Esophagus muscularis mucosa (tissue), 3 donors: Measurements from ENCODE around the gene GAB1.

Experiments used
- POLR2A ChIP-seq: fragments of 450-650 bp; IDR thresholded peaks from one replicate; pipeline ENCODE4 v1.6.1; 2017; ENCODE audit warnings: antibody characterized with exemption, moderate library complexity, mild to moderate bottlenecking, low read depth
- POLR2AphosphoS5 ChIP-seq, 2 donors: sonication (generic); formaldehyde crosslinking; IDR thresholded peaks; one replicate each; pipeline ENCODE4 v1.6.1; 2017; ENCODE audit warnings: antibody characterized with exemption in 2 of 2
- TF ChIP-seq, protein P1 (sequence below), 3 experiments: fragments of 200-600 bp in 2 of 3; fragments of 450-650 bp in 1 of 3; sonication (generic) in 2 of 3; IDR thresholded peaks; one replicate each; pipeline ENCODE4 v1.5.1; 2017 to 2019; ENCODE audit warnings: antibody characterized with exemption in 3 of 3, mild to moderate bottlenecking in 2 of 3, moderate library complexity in 1 of 3

DNA sequence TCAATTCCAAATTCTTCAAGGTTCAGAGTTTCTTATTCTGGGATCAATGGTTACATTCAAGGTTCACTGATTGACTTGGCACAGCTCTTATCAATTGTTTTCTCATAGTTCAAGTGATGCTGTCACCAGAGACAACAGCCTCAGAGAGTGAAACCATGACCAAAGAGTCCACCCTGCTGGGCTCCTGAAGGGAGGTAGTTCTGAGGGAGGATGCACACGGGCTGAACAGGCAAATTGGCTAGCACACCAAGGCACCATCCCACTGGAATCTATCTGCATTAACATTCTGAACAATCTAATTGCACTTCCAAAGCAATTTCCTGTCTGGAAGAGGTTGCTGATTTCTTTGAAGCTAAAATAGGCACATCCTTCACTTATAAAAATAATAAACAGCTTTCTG lies 16.6 kb upstream of the GAB1 start:
- TF ChIP-seq, protein P1, sequence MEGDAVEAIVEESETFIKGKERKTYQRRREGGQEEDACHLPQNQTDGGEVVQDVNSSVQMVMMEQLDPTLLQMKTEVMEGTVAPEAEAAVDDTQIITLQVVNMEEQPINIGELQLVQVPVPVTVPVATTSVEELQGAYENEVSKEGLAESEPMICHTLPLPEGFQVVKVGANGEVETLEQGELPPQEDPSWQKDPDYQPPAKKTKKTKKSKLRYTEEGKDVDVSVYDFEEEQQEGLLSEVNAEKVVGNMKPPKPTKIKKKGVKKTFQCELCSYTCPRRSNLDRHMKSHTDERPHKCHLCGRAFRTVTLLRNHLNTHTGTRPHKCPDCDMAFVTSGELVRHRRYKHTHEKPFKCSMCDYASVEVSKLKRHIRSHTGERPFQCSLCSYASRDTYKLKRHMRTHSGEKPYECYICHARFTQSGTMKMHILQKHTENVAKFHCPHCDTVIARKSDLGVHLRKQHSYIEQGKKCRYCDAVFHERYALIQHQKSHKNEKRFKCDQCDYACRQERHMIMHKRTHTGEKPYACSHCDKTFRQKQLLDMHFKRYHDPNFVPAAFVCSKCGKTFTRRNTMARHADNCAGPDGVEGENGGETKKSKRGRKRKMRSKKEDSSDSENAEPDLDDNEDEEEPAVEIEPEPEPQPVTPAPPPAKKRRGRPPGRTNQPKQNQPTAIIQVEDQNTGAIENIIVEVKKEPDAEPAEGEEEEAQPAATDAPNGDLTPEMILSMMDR (IDR thresholded peaks at IDR 0.05), result no peak
- TF ChIP-seq POLR2A (no peak), POLR2AphosphoS5 (IDR thresholded peaks at IDR 0.05) (no peak)
